ENCODE measurements around the gene MARCHF3. TPM values are rescaled to one million over a fixed set of nuclear protein-coding genes. Genes with fewer than 3 reads are reported as not detected.

Gene MARCHF3
- total and polyA plus RNA-seq, 2 of the 13 experiments (the other 11 are each of a cell fraction or from before 2014, with no cell fraction given): 4.8 to 11.9 TPM

DNA sequence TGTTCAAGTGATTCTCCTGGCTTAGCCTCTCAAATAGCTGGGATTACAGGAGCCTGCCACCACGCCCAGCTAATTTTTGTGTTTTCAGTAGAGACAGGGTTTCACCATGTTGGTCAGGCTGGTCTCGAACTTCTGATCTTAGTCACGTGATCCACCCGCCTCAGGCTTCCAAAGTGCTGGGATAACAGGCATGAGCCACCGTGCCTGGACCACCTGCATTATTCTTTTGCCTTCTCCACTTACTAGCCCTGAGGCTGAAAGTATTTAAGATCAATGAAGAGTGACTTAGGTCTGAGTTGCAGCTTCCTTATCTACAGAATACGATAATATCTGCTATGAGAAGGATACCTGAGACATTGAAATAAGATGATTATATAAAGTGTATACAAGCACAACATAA, 129.6 kb downstream of the MARCHF3 start (continued):
- TF ChIP-seq AGO1 (IDR thresholded peaks at IDR 0.05; ENCODE audit: low read depth, low read length, poor library complexity, severe bottlenecking): no peak

DNA sequence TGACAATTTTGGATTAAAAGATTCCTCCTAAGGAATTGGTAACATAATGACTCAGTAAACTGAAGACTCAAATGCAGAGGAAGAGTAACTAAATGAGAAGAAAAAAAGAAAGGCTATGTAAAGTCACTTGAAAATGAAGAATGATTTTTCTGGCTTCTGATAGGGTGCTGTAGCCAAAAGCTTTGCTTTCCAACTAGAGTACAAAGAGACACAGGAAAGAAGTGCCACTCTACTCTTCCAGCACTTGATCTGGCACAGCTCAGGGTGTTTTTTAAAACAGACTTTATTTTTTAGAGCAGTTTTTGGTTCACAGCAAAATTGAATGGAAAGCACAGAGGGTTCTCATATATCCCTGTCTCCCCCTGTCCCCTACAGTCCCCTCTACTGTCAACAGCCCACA, 130.9 kb downstream of the MARCHF3 start:
- Histone ChIP-seq H3K27me3 (ENCODE audit: control insufficient read depth in 1 of 2, insufficient read depth in 2 of 2, low read length in 2 of 2) (no peaks in the 10 kb centered on the region), H3K27ac (ENCODE audit: extremely low read length, insufficient read depth, low read length) (no peak overlapping the region), H3K79me2 (ENCODE audit: insufficient read depth, low read length) (no peaks in the 10 kb centered on the region), H3K4me2 (ENCODE audit: low read depth, low read length) (no peak overlapping the region), H3K4me3 (replicated peaks in 1 of 3; ENCODE audit: insufficient read depth in 1 of 3, low read depth in 2 of 3, low read length in 3 of 3) (no peak overlapping the region), H2AFZ (ENCODE audit: low read length) (no peak overlapping the region), H3K9ac (ENCODE audit: insufficient read depth, low read depth, low read length) (no peak overlapping the region), H4K20me1 (ENCODE audit: insufficient read depth, low read length) (no peaks in the 10 kb centered on the region), H3K9me3 (ENCODE audit: low read length) (no peaks in the 10 kb centered on the region), H3K36me3 (replicated peaks in 1 of 2; ENCODE audit: control insufficient read depth in 1 of 2, insufficient read depth in 2 of 2, low read length in 2 of 2) (no peaks in the 10 kb centered on the region), H3K4me1 (ENCODE audit: insufficient read depth, low read length) (peaks cover 9% of the 10 kb centered on the region)
- no TSS peak for BruUV-seq (replicated peaks)
- DNase-seq (ENCODE audit: low spot score) (no peak), FAIRE-seq (no peak), ATAC-seq (no peak)
- CTCF ChIA-PET (ENCODE audit: low intra/inter-chr PET ratio, low total read pairs): no interaction called here
- in situ Hi-C loops (cut with HindIII; ENCODE audit: extremely low pct_ligation_motif_present, low pct_unique_long_range_greater_than_20kb) (no loop called here), intact Hi-C loops (cut with micrococcal nuclease; ENCODE audit: unreplicated experiment) (no loop called here)
- POLR2A ChIA-PET: no interaction called here
- TF ChIP-seq, protein P1, sequence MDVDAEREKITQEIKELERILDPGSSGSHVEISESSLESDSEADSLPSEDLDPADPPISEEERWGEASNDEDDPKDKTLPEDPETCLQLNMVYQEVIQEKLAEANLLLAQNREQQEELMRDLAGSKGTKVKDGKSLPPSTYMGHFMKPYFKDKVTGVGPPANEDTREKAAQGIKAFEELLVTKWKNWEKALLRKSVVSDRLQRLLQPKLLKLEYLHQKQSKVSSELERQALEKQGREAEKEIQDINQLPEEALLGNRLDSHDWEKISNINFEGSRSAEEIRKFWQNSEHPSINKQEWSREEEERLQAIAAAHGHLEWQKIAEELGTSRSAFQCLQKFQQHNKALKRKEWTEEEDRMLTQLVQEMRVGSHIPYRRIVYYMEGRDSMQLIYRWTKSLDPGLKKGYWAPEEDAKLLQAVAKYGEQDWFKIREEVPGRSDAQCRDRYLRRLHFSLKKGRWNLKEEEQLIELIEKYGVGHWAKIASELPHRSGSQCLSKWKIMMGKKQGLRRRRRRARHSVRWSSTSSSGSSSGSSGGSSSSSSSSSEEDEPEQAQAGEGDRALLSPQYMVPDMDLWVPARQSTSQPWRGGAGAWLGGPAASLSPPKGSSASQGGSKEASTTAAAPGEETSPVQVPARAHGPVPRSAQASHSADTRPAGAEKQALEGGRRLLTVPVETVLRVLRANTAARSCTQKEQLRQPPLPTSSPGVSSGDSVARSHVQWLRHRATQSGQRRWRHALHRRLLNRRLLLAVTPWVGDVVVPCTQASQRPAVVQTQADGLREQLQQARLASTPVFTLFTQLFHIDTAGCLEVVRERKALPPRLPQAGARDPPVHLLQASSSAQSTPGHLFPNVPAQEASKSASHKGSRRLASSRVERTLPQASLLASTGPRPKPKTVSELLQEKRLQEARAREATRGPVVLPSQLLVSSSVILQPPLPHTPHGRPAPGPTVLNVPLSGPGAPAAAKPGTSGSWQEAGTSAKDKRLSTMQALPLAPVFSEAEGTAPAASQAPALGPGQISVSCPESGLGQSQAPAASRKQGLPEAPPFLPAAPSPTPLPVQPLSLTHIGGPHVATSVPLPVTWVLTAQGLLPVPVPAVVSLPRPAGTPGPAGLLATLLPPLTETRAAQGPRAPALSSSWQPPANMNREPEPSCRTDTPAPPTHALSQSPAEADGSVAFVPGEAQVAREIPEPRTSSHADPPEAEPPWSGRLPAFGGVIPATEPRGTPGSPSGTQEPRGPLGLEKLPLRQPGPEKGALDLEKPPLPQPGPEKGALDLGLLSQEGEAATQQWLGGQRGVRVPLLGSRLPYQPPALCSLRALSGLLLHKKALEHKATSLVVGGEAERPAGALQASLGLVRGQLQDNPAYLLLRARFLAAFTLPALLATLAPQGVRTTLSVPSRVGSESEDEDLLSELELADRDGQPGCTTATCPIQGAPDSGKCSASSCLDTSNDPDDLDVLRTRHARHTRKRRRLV (CRISPR knock-in tag; IDR thresholded peaks at IDR 0.05): no peak
- TF ChIP-seq ZFP41 (CRISPR knock-in tag; IDR thresholded peaks at IDR 0.05; ENCODE audit: borderline replicate concordance) (no peak), ZNF337 (CRISPR knock-in tag; IDR thresholded peaks at IDR 0.05; ENCODE audit: borderline replicate concordance, low read depth) (no peak), ZNF354B (CRISPR knock-in tag; IDR thresholded peaks at IDR 0.05) (no peak), ZNF160 (CRISPR knock-in tag; IDR thresholded peaks at IDR 0.05) (no peak), BRCA1 (CRISPR knock-in tag; IDR thresholded peaks at IDR 0.05) (no peak), SP4 (CRISPR knock-in tag; IDR thresholded peaks at IDR 0.05) (no peak), HNRNPH1 (optimal IDR thresholded peaks at IDR 0.05; ENCODE audit: low read depth, low read length) (no peak)
- TF ChIP-seq, protein P2, sequence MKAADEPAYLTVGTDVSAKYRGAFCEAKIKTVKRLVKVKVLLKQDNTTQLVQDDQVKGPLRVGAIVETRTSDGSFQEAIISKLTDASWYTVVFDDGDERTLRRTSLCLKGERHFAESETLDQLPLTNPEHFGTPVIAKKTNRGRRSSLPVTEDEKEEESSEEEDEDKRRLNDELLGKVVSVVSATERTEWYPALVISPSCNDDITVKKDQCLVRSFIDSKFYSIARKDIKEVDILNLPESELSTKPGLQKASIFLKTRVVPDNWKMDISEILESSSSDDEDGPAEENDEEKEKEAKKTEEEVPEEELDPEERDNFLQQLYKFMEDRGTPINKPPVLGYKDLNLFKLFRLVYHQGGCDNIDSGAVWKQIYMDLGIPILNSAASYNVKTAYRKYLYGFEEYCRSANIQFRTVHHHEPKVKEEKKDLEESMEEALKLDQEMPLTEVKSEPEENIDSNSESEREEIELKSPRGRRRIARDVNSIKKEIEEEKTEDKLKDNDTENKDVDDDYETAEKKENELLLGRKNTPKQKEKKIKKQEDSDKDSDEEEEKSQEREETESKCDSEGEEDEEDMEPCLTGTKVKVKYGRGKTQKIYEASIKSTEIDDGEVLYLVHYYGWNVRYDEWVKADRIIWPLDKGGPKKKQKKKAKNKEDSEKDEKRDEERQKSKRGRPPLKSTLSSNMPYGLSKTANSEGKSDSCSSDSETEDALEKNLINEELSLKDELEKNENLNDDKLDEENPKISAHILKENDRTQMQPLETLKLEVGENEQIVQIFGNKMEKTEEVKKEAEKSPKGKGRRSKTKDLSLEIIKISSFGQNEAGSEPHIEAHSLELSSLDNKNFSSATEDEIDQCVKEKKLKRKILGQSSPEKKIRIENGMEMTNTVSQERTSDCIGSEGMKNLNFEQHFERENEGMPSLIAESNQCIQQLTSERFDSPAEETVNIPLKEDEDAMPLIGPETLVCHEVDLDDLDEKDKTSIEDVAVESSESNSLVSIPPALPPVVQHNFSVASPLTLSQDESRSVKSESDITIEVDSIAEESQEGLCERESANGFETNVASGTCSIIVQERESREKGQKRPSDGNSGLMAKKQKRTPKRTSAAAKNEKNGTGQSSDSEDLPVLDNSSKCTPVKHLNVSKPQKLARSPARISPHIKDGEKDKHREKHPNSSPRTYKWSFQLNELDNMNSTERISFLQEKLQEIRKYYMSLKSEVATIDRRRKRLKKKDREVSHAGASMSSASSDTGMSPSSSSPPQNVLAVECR (CRISPR knock-in tag; IDR thresholded peaks at IDR 0.05; ENCODE audit: borderline replicate concordance): no peak
- TF ChIP-seq, protein P3, sequence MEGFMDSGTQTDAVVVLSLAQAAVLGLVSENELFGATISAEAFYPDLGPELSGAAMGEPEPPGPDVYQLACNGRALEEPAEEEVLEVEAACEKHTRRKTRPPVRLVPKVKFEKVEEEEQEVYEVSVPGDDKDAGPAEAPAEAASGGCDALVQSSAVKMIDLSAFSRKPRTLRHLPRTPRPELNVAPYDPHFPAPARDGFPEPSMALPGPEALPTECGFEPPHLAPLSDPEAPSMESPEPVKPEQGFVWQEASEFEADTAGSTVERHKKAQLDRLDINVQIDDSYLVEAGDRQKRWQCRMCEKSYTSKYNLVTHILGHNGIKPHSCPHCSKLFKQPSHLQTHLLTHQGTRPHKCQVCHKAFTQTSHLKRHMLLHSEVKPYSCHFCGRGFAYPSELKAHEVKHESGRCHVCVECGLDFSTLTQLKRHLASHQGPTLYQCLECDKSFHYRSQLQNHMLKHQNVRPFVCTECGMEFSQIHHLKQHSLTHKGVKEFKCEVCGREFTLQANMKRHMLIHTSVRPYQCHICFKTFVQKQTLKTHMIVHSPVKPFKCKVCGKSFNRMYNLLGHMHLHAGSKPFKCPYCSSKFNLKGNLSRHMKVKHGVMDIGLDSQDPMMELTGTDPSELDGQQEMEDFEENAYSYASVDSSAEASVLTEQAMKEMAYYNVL (CRISPR knock-in tag; IDR thresholded peaks at IDR 0.05; ENCODE audit: borderline replicate concordance): no peak
